K562 (cell line): ENCODE measurements around the gene ORMDL3. TPM values are rescaled to one million over a fixed set of nuclear protein-coding genes. Genes with fewer than 3 reads are reported as not detected.
A peak's percentile ranks its signal among the peaks of the same experiment; 100 is the strongest.

ENCODE experiments used
- ATF7 ChIP-seq: fragments of 450-650 bp; IDR thresholded peaks from 2 replicates; pipeline ENCODE4 v1.7.1; 2014; ENCODE audit warnings: mild to moderate bottlenecking, moderate library complexity
- CBFA2T2 ChIP-seq: fragments of 450-650 bp; conservative IDR thresholded peaks from 2 replicates; pipeline ENCODE4 v1.6.1; 2017; ENCODE audit warnings: mild to moderate bottlenecking
- E2F3 ChIP-seq: fragments of 250-450 bp; sonication (Bioruptor Pico); IDR thresholded peaks from 2 replicates; pipeline ENCODE4 v1.4.0; 2020; ENCODE audit warnings: mild to moderate bottlenecking
- IFI16 ChIP-seq: fragments of 250-450 bp; sonication (Bioruptor Pico); IDR thresholded peaks from 2 replicates; pipeline ENCODE4 v2.1.2; 2022; ENCODE audit warnings: mild to moderate bottlenecking, inconsistent platforms
- RBM17 ChIP-seq: fragments of 200-400 bp; formaldehyde crosslinking; IDR thresholded peaks from 2 replicates; pipeline ENCODE4 v1.6.1; 2017; ENCODE audit warnings: low read depth, mild to moderate bottlenecking, low read length, borderline replicate concordance
- STAG1 ChIP-seq: sonication (generic); formaldehyde crosslinking; IDR thresholded peaks from 2 replicates; pipeline ENCODE4 v1.5.0; 2020; ENCODE audit warnings: missing genetic modification reagents, borderline replicate concordance
- TARDBP ChIP-seq: fragments of 450-650 bp; IDR thresholded peaks from 2 replicates; pipeline ENCODE4 v1.6.1; 2016
- TFAM ChIP-seq: fragments of 250-450 bp; sonication (Bioruptor Pico); conservative IDR thresholded peaks from 2 replicates; pipeline ENCODE4 v1.5.0; 2021; ENCODE audit warnings: mild to moderate bottlenecking, moderate library complexity
- polyA plus RNA-seq, 8 experiments: library from polyadenylated mRNA; depleted of rRNA in 4 of 8; stranded (reverse) in 5 of 8; unstranded in 3 of 8; fragments of >200 nt; fragmentation: Nextera tagmentation in 2 of 8; fragmentation: Illumina TruSeq in 1 of 8; extraction: Ambion mirVana in 2 of 8; extraction: Trizol in 1 of 8; gene quantifications; 2 replicates each; pipeline versions ENCODE4 v1.2.1 to v1.2.3, GENCODE V29; 2011 to 2014; ENCODE audit warnings: inconsistent platforms in 1 of 8, missing spikeins in 1 of 8
- total RNA-seq, 7 experiments: library from RNA; depleted of rRNA in 6 of 7; stranded (reverse); fragments of >200 nt in 6 of 7; fragmentation: Illumina TruSeq in 2 of 7; extraction: Trizol in 2 of 7; gene quantifications; 2 replicates each; pipeline versions ENCODE4 v1.2.1 to v1.2.3, GENCODE V29; 2011 to 2021; ENCODE audit warnings: low replicate concordance in 1 of 7
- TF ChIP-seq, protein P1 (sequence below): fragments of 200-600 bp; sonication (generic); IDR thresholded peaks from one replicate; pipeline ENCODE4 v1.6.1; 2012; ENCODE audit warnings: mild to moderate bottlenecking, low read depth, low read length, inconsistent platforms
- TF ChIP-seq, protein P2 (sequence below): fragments of 250-450 bp; sonication (Bioruptor Pico); IDR thresholded peaks from 2 replicates; pipeline ENCODE4 v1.8.0; 2021; ENCODE audit warnings: mild to moderate bottlenecking, moderate library complexity
- TF ChIP-seq, protein P3 (sequence below): fragments of 150-350 bp; IDR thresholded peaks from 2 replicates; pipeline ENCODE4 v1.6.1; 2014; ENCODE audit warnings: low read depth, mild to moderate bottlenecking, low read length, borderline replicate concordance

Gene ORMDL3
- total and polyA plus RNA-seq, 9 of the 15 experiments (the other 6 are each of a cell fraction or from before 2014, with no cell fraction given): 2.7 to 57.4 (median 27.1) TPM

DNA sequence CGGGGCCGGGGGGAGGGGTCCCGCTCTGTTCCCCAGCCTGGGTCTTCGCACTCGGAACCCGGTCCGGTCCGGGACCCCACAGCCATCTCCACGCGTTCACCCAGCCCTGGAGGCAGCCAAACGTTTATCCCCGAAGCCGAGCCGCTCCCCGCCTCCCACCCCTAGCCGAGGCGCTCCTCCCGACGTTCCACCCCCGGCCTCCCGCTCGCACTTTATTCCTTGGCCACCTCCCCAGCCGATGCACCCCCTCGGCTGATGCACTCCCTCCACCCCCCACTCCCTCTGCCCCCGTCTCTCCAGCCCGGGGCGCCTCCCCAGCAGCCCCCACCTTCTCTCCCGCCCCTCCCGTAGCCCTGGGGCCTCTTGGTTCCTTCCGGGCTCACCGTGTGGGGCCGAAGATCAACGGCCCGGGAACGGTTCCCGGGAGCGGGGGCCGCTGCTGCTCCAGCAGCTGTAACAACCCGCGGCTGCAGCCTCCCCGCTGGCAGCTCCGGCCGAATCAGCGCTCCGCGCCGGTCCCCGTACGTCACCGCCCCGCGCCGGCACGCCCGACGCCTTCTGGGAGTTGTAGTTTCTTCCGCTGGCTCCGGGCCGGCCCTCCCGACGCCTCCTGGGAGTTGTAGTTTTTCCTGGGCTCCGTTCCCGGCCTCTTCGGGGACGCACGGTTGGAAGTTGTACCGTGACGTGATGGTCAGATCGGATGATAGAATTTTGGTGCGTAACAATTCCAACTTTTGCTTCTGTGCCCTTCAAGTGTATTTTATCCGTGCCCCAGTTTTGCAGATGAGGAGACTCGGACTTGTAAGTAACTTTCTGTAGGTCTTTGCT lies at the start of gene ORMDL3, which contains the start of gene LRRC3C (continued):
- TF ChIP-seq, protein P1, sequence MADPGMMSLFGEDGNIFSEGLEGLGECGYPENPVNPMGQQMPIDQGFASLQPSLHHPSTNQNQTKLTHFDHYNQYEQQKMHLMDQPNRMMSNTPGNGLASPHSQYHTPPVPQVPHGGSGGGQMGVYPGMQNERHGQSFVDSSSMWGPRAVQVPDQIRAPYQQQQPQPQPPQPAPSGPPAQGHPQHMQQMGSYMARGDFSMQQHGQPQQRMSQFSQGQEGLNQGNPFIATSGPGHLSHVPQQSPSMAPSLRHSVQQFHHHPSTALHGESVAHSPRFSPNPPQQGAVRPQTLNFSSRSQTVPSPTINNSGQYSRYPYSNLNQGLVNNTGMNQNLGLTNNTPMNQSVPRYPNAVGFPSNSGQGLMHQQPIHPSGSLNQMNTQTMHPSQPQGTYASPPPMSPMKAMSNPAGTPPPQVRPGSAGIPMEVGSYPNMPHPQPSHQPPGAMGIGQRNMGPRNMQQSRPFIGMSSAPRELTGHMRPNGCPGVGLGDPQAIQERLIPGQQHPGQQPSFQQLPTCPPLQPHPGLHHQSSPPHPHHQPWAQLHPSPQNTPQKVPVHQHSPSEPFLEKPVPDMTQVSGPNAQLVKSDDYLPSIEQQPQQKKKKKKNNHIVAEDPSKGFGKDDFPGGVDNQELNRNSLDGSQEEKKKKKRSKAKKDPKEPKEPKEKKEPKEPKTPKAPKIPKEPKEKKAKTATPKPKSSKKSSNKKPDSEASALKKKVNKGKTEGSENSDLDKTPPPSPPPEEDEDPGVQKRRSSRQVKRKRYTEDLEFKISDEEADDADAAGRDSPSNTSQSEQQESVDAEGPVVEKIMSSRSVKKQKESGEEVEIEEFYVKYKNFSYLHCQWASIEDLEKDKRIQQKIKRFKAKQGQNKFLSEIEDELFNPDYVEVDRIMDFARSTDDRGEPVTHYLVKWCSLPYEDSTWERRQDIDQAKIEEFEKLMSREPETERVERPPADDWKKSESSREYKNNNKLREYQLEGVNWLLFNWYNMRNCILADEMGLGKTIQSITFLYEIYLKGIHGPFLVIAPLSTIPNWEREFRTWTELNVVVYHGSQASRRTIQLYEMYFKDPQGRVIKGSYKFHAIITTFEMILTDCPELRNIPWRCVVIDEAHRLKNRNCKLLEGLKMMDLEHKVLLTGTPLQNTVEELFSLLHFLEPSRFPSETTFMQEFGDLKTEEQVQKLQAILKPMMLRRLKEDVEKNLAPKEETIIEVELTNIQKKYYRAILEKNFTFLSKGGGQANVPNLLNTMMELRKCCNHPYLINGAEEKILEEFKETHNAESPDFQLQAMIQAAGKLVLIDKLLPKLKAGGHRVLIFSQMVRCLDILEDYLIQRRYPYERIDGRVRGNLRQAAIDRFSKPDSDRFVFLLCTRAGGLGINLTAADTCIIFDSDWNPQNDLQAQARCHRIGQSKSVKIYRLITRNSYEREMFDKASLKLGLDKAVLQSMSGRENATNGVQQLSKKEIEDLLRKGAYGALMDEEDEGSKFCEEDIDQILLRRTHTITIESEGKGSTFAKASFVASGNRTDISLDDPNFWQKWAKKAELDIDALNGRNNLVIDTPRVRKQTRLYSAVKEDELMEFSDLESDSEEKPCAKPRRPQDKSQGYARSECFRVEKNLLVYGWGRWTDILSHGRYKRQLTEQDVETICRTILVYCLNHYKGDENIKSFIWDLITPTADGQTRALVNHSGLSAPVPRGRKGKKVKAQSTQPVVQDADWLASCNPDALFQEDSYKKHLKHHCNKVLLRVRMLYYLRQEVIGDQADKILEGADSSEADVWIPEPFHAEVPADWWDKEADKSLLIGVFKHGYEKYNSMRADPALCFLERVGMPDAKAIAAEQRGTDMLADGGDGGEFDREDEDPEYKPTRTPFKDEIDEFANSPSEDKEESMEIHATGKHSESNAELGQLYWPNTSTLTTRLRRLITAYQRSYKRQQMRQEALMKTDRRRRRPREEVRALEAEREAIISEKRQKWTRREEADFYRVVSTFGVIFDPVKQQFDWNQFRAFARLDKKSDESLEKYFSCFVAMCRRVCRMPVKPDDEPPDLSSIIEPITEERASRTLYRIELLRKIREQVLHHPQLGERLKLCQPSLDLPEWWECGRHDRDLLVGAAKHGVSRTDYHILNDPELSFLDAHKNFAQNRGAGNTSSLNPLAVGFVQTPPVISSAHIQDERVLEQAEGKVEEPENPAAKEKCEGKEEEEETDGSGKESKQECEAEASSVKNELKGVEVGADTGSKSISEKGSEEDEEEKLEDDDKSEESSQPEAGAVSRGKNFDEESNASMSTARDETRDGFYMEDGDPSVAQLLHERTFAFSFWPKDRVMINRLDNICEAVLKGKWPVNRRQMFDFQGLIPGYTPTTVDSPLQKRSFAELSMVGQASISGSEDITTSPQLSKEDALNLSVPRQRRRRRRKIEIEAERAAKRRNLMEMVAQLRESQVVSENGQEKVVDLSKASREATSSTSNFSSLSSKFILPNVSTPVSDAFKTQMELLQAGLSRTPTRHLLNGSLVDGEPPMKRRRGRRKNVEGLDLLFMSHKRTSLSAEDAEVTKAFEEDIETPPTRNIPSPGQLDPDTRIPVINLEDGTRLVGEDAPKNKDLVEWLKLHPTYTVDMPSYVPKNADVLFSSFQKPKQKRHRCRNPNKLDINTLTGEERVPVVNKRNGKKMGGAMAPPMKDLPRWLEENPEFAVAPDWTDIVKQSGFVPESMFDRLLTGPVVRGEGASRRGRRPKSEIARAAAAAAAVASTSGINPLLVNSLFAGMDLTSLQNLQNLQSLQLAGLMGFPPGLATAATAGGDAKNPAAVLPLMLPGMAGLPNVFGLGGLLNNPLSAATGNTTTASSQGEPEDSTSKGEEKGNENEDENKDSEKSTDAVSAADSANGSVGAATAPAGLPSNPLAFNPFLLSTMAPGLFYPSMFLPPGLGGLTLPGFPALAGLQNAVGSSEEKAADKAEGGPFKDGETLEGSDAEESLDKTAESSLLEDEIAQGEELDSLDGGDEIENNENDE: no peak
- TF ChIP-seq STAG1 (no peak), RBM17 (no peak), E2F3 (CRISPR knock-in tag) (no peak), ATF7 (peak; percentile 90), TFAM (no peak), CBFA2T2 (no peak), TARDBP (no peak), IFI16 (no peak)
- TF ChIP-seq, protein P2, sequence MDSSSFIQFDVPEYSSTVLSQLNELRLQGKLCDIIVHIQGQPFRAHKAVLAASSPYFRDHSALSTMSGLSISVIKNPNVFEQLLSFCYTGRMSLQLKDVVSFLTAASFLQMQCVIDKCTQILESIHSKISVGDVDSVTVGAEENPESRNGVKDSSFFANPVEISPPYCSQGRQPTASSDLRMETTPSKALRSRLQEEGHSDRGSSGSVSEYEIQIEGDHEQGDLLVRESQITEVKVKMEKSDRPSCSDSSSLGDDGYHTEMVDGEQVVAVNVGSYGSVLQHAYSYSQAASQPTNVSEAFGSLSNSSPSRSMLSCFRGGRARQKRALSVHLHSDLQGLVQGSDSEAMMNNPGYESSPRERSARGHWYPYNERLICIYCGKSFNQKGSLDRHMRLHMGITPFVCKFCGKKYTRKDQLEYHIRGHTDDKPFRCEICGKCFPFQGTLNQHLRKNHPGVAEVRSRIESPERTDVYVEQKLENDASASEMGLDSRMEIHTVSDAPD (CRISPR knock-in tag): no peak
- TF ChIP-seq, protein P3, sequence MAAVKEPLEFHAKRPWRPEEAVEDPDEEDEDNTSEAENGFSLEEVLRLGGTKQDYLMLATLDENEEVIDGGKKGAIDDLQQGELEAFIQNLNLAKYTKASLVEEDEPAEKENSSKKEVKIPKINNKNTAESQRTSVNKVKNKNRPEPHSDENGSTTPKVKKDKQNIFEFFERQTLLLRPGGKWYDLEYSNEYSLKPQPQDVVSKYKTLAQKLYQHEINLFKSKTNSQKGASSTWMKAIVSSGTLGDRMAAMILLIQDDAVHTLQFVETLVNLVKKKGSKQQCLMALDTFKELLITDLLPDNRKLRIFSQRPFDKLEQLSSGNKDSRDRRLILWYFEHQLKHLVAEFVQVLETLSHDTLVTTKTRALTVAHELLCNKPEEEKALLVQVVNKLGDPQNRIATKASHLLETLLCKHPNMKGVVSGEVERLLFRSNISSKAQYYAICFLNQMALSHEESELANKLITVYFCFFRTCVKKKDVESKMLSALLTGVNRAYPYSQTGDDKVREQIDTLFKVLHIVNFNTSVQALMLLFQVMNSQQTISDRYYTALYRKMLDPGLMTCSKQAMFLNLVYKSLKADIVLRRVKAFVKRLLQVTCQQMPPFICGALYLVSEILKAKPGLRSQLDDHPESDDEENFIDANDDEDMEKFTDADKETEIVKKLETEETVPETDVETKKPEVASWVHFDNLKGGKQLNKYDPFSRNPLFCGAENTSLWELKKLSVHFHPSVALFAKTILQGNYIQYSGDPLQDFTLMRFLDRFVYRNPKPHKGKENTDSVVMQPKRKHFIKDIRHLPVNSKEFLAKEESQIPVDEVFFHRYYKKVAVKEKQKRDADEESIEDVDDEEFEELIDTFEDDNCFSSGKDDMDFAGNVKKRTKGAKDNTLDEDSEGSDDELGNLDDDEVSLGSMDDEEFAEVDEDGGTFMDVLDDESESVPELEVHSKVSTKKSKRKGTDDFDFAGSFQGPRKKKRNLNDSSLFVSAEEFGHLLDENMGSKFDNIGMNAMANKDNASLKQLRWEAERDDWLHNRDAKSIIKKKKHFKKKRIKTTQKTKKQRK: no peak
